SK-N-MC (cell line): ENCODE results near the gene RAB28.

Experiments used
- EZH2 ChIP-seq: fragments of 200-600 bp; sonication (generic); IDR thresholded peaks from one replicate; pipeline ENCODE4 v1.6.1; 2017; ENCODE audit warnings: antibody characterized with exemption
- FOXP2 ChIP-seq: optimal IDR thresholded peaks from 2 replicates; pipeline ENCODE3; 2011; ENCODE audit warnings: mild to moderate bottlenecking, moderate library complexity; ENCODE audit not compliant: insufficient read depth; ENCODE audit errors: extremely low read length, control extremely low read depth
- POLR2AphosphoS5 ChIP-seq: IDR thresholded peaks from 2 replicates; pipeline ENCODE4 v1.6.1; 2012; ENCODE audit warnings: mild to moderate bottlenecking, low read depth, low read length, borderline replicate concordance

DNA sequence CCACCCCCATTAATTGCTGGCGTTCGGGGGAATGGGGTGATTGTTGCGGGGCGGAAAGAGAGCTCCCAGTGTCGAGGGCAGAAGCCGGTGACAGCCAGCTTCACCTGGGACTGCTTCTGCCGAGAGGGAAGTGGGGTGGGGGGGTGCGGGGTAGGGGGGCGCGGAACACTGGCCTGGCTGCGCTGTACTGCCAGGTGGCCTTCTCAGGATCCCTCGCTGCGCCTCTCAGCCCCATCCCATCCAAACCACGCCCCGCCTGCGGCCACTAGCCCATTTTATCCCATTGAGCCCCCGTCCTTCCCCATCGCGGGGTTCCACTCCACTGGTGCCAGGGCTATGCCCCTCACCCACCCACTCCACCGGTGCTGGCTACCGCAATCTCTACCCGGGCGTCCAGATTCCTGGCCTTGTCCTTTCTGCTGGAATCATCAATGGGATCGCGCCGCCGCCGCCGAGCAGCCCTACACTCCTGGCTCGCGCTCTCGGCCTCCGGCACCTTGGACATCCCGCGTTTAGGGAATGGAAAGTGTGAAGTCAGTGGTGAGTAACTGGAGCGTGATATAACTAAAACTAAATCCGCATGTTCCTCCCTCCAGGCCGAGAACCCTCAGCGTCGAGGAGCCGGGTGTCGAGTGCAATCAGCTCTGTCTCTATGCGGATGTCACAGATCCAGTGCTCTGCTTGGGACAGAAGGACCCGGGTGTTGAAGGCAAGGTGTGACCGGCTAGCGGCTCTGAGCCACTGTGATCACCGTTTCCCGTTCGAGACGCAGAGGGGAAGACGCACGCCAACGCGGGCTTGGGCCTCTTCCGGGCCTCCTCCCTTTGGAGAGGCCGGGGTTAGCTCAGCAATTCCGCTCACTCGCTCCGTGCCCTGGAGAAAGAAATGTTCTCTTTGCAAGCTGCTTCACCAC lies 39.7 kb upstream of the RAB28 start:
- TF ChIP-seq EZH2 (no peak), POLR2AphosphoS5 (no peak), FOXP2 (no peak)
